OCI-LY7 (cell line): ENCODE measurements around the gene CTBP1.

Experiments
- EZH2phosphoT487 ChIP-seq: fragments of 200-600 bp; sonication (generic); IDR thresholded peaks from 2 replicates; pipeline ENCODE4 v1.6.1; 2018; ENCODE audit warnings: low read depth, borderline replicate concordance, mild to moderate bottlenecking, mixed run types, antibody characterized with exemption, low read length, moderate library complexity, mixed read lengths
- TF ChIP-seq, protein P1 (sequence below): fragments of 200-600 bp; sonication (generic); conservative IDR thresholded peaks from 2 replicates; pipeline ENCODE4 v1.5.1; 2014; ENCODE audit warnings: mild to moderate bottlenecking, antibody characterized with exemption, low read length, moderate library complexity, mixed read lengths

DNA sequence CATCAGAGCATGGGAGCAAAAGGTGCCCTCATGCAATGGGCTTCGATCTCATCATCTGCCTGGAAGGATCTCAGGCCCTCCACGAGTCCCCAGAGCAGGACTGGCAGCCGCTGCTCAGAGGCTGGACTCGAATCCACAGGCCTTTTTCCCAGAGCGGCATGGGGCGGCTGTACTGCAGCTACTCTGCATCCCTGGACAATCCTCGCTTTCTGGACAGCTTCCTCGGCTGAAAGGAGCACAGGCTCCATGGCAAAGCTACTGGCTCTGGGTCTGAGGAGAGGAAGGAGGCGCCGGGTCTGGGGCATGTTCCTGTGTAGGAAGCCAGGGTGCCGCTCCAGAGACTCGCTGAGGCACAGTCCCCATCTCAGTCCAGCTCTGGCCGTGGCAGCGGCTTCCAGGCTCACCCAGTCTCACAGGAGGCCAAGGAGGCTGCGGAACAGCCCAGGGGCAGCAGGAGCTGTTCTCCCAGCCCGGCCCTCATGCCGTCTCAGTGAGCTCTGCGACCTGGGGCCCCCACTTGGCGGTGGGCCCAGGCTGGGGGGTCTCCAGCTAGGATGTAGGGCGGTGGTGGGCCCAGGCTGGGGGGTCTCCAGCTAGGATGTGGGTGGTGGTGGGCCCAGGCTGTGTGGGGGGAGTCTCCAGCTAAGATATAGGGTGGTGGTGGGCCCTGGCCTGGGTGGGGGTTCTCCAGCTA lies 73.8 kb downstream of the CTBP1 start:
- TF ChIP-seq, protein P1, sequence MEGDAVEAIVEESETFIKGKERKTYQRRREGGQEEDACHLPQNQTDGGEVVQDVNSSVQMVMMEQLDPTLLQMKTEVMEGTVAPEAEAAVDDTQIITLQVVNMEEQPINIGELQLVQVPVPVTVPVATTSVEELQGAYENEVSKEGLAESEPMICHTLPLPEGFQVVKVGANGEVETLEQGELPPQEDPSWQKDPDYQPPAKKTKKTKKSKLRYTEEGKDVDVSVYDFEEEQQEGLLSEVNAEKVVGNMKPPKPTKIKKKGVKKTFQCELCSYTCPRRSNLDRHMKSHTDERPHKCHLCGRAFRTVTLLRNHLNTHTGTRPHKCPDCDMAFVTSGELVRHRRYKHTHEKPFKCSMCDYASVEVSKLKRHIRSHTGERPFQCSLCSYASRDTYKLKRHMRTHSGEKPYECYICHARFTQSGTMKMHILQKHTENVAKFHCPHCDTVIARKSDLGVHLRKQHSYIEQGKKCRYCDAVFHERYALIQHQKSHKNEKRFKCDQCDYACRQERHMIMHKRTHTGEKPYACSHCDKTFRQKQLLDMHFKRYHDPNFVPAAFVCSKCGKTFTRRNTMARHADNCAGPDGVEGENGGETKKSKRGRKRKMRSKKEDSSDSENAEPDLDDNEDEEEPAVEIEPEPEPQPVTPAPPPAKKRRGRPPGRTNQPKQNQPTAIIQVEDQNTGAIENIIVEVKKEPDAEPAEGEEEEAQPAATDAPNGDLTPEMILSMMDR: no peak
- no peak for TF ChIP-seq EZH2phosphoT487
